GM12872 (cell line): ENCODE data around the gene MEN1.

ENCODE experiments used
- TF ChIP-seq, protein P1 (sequence below): IDR thresholded peaks from 3 replicates; pipeline ENCODE4 v1.5.1; 2011; ENCODE audit warnings: low read depth, mild to moderate bottlenecking, low read length, moderate library complexity; ENCODE audit not compliant: insufficient read depth

The MEN1 gene

DNA sequence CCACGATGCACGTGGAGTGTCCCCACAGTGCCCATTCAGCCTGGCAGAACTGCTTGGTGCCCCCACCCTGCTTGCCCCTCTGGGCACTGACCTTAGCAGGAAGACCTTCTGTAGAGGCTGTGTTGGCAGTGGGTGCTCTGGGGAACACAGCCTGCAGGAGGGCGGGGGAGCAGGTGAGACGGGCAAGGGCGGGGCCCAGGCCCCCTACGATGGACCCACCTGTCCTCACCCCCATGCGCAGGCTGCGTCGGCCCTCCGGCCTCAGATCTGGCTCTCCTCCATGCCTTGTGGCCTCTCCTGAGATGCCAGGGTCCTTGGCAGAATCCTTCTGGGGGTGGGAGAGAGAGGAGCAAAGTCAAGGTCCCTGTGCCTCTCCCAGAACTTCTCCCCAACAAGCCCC, 23.2 kb upstream of the MEN1 start:
- TF ChIP-seq, protein P1, sequence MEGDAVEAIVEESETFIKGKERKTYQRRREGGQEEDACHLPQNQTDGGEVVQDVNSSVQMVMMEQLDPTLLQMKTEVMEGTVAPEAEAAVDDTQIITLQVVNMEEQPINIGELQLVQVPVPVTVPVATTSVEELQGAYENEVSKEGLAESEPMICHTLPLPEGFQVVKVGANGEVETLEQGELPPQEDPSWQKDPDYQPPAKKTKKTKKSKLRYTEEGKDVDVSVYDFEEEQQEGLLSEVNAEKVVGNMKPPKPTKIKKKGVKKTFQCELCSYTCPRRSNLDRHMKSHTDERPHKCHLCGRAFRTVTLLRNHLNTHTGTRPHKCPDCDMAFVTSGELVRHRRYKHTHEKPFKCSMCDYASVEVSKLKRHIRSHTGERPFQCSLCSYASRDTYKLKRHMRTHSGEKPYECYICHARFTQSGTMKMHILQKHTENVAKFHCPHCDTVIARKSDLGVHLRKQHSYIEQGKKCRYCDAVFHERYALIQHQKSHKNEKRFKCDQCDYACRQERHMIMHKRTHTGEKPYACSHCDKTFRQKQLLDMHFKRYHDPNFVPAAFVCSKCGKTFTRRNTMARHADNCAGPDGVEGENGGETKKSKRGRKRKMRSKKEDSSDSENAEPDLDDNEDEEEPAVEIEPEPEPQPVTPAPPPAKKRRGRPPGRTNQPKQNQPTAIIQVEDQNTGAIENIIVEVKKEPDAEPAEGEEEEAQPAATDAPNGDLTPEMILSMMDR, result no peak

DNA sequence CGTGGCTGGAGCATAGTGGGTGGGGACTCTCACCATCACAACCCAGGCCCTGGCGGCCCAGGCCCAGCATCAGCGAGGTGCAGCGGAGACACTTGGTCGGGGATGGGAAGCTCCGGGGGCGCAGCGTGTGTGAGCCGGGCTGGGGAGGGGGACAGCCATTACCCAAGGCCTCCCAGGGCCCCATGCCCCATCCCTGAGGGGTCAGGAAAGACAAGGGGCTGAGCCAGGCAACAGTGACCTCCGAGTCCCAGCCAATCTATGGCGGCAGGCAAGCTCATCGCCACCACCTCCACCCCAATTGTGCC, 22.8 kb upstream of the MEN1 start:
- TF ChIP-seq, protein P1, result no peak

DNA sequence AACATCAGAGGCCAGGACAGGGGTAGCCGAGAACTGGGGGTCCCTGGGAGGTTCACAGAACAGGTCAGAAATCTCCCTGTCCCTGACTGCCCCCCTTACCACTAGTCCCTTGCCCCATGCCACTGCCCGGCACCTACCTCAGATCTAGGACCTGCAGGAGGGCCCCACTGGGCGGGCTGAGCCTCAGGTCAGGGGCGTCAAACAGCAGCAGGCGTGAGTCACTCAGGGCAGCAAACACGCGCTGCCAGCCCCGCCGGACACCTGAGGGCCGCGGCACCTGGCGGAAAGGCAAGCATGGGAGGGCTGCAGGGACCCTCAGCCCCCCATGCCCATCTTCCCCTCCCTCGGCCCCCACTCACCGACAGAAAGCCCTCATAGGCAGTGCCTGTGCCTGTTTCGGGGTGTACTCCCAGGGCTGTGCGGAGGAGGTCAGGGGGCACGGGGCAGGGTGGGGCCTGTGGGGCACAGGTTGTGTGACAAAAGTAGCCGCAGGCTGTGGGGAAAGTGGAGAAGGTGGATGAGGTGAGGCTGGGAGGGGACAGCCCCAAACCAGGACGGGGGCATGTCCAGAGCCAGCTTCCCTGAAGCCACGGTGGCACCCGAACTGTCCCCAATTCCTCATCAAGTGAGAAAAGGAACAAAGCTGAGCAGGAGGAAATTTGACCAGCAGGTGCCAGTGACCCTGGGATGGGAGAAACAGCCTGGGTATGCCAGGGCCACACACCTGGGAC, 22.3 kb upstream of the MEN1 start:
- TF ChIP-seq, protein P1, result no peak

DNA sequence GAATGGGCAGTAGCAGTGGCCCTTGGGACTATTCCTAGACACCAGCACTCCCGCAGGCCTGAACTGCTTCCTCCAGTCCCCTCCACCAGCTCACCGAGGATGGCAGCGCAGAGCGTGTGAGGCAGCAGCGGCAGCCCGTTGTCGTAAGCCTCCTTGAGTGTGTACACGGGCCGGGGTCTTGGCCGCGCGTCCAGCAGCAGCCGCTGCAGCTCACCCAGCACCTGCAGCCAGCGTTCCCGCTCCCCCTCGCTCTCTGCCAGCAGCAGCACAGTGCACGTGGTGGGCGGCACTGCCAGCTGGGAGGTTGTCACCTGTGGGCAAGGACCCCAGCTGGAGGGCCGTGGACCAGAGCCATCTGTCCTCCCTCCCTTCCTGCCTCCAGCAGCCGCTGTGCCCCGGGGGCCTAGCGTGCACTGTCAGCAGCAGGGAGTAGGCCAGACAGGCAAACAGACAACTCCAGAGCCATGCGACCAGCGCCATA, 21.1 kb upstream of the MEN1 start:
- TF ChIP-seq, protein P1, result no peak

DNA sequence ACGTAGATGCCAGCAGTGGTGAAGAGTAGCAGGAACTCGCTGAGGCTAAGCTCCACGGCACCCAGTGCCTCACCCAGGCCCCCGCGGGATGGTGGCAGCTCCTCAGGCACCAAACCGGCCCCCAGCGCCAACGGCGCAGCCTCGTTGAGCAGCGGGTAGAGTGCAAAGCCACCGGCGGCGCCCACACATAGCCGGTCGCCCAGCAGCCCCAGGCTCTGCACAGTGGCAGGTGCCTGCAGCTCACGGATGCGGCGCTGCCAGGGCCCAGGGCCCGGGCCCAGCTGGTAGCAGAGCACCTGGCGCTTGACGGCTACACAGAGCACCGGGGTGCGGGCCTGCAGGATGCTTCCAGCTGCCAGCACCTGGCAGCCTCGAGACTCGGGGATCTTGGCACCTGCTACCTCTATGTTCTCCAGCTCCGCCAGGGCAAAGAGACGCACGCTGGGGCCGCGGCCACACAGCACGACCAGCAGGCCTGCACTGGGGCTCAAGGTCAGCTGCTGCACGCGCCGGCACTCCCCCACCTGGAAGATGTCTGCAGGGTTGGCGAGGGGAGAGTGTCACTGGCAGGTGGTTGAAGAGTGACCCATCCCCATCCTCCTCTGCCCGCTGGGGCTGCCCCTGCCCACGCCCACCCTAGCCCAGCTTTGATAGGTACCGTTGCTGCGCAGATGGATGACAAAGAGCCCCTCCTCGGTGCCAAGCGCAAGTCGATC, 19.3 kb upstream of the MEN1 start:
- TF ChIP-seq, protein P1, result no peak

DNA sequence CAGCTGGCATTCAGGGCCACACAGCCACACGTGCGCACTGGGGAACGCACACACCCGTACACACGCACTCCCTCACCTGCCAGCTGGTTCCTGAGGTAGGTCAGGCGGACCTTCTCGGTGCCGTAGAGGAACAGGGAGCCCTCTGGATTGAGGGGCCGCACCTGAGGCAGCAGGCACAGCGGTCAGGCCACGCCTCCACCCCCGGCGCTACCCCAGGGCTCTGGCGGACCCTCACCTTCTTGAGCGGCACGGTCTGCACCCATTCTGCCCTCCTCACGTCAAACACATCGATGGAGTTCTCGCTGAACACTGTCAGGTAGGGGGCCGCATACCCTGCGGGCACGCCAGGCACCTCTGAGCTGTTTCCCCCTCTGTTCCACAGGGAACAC, 17.1 kb upstream of the MEN1 start:
- TF ChIP-seq, protein P1, result no peak

DNA sequence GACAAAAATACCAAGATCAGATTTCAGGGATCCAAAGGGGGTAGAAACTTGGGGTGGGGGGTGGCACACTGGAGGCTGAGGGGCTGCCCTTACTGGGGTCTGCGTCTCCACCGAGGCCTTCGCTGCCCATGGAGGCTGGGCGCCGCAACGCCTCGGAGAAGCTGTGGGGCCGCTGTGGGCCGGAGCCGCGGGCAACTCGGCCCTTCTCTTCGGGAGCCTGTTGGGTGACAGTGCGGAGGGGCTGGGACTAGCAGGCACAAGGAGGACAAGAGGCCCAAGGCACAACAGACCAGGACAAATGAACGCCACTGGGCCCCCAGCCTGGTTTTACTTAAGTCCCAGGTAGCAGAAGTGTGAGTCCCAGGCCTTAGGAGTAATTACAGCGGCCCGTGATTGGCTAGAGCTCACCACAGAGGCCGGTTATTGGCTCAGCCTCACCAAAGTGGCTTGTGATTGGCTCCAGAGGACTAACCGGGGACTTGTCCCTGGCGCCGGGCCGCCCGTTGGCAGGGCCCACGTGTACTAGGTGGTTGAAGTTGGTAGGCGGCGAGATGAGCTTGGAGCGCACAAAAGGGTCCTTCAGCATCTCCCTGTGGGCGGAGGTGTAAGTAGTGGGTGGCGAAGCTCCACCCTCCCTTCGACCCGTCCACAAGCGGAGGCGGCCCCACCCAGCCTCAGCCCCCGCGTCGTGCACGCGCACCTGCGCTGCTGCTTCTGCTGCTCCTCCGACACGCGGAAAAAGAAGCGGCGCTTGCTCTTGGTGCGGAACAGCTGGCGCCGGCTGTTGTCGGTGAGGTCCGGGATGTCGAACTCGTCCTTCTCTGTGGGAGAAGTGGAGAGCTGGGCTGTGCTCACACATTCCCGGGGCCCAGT, 16.5 kb upstream of the MEN1 start:
- TF ChIP-seq, protein P1, result no peak
